Epithelial cell of proximal tubule (primary cell): ENCODE results near the gene NPM1. TPM values are rescaled to one million over a fixed set of nuclear protein-coding genes. Genes with fewer than 3 reads are reported as not detected.

ENCODE experiments used
- DNase-seq: peaks from one replicate; pipeline ENCODE4 v3.0.0-alpha.2; 2011; ENCODE audit warnings: low read depth
- H3K4me3 ChIP-seq: 2 replicates; pipeline ENCODE4 v1.5.1; 2011; ENCODE audit warnings: low read depth, mild to moderate bottlenecking, low read length
- CTCF ChIP-seq: conservative IDR thresholded peaks from 2 replicates; pipeline ENCODE4 v1.5.1; 2012; ENCODE audit warnings: low read depth, mild to moderate bottlenecking, low read length
- total RNA-seq: library from RNA; depleted of rRNA; stranded (reverse); fragments of >200 nt; gene quantifications from 2 replicates; pipeline ENCODE4 v1.2.3, GENCODE V29; 2015

Gene NPM1
- total RNA-seq = 1,693 and 2,624 TPM in 2 replicates

GRCh38 chr5:171387345-171387969, at the start of gene NPM1:
TSS of gene NPM1 (plus strand) at chr5:171387849. CDS start at chr5:171387949, 100 bp downstream.
- peak within 1 kb of the TSS; percentile 98 for H3K4me3 ChIP-seq
- TF ChIP-seq CTCF = no peak
- peak; percentile 70 for DNase-seq

GRCh38 chr5:171340042-171340441, 47.6 kb upstream of the NPM1 start:
- DNase-seq = no peak
- no peak for TF ChIP-seq CTCF
- H3K4me3 ChIP-seq = no peak overlapping the region

GRCh38 chr5:171340491-171340890, 47.2 kb upstream of the NPM1 start:
- no peak overlapping the region for H3K4me3 ChIP-seq
- TF ChIP-seq CTCF = no peak
- DNase-seq = no peak

- DNase-seq = peak; percentile 19
- peak; percentile 85 for TF ChIP-seq CTCF
- H3K4me3 ChIP-seq = no peak overlapping the region
Measured at GRCh38 chr5:171342362-171343111, 45.1 kb upstream of the NPM1 start.

- TF ChIP-seq CTCF = no peak
- DNase-seq = no peak
- H3K4me3 ChIP-seq = no peak overlapping the region
Measured at GRCh38 chr5:171344936-171345608, 42.6 kb upstream of the NPM1 start.

DNA sequence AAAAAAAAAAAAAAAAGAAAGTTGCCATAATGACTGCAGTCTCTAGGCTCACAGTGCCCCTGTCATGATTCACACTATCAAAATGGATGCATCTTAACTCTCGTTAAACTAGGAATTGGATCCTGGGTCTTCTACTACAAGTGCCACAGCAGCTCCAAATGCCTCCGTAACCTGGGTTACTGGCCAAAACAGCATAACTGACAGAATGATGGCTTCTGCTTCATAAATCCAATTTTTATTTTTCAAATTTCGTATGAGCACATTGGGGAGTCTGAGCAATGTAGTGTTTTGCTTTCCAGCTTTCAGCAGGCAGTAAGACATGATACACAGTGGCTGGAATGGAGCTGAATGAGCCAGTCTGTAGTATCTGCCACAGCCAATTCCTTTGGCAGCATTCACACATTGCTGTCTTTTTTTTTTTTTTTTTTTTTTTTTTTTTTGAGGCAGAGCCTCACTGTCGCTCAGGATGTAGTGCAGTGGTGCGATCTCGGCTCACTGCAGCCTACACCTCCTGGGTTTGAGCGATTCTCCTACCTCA, 36.0 kb upstream of the NPM1 start:
- TF ChIP-seq CTCF = no peak
- DNase-seq = no peak
- no peak overlapping the region for H3K4me3 ChIP-seq
